Measurements from ENCODE around the gene CXCL17.
A peak's percentile ranks its signal among the peaks of the same experiment; 100 is the strongest.

Gene CXCL17

GRCh38 chr19:42435316-42435715, 7.4 kb downstream of the CXCL17 start:
- Histone ChIP-seq H3K27me3 (ENCODE audit: control insufficient read depth, low read length) (no peaks in the 10 kb centered on the region), H3K36me3 (ENCODE audit: control insufficient read depth, low read length) (no peaks in the 10 kb centered on the region), H3F3A (ENCODE audit: control insufficient read depth, insufficient read depth) (0 out of 2 replicates have a peak, but pooled peaks cover 6% of the 10 kb centered on the region), H3K9me2 (replicated peaks; ENCODE audit: control insufficient read depth, low read length) (no peaks in the 10 kb centered on the region), H3K4me3 (ENCODE audit: low read length) (no peak overlapping the region), H3K9me3 (ENCODE audit: control insufficient read depth, insufficient read depth, low read length) (no peaks in the 10 kb centered on the region), H3K4me2 (ENCODE audit: low read length) (no peak overlapping the region), H4K20me1 (ENCODE audit: control insufficient read depth, insufficient read depth, low read depth, low read length) (no peaks in the 10 kb centered on the region), H3K79me2 (ENCODE audit: control insufficient read depth, low read length) (no peaks in the 10 kb centered on the region), H3K27ac (ENCODE audit: low read depth, low read length) (no peak overlapping the region), H3K4me1 (ENCODE audit: control insufficient read depth, low read length) (peaks cover 10% of the 10 kb centered on the region)
- TF ChIP-seq EZH2phosphoT487 (IDR thresholded peaks at IDR 0.05; ENCODE audit: borderline replicate concordance, low read length) (no peak), CTCF (IDR thresholded peaks at IDR 0.05; ENCODE audit: low read depth, low read length, poor library complexity, severe bottlenecking) (no peak)

GRCh38 chr19:42433503-42434260, 9.1 kb downstream of the CXCL17 start:
- no peaks in the 10 kb centered on the region for H3K79me2 ChIP-seq (ENCODE audit: control insufficient read depth, low read length)
- no peak overlapping the region for H3K27ac ChIP-seq (ENCODE audit: low read depth, low read length)
- no peak overlapping the region for H3K4me3 ChIP-seq (ENCODE audit: low read length)
- H3F3A ChIP-seq (ENCODE audit: control insufficient read depth, insufficient read depth) = 0 out of 2 replicates have a peak, but pooled peaks cover 3% of the 10 kb centered on the region
- H3K9me3 ChIP-seq (ENCODE audit: control insufficient read depth, insufficient read depth, low read length) = no peaks in the 10 kb centered on the region
- peak overlapping the region; percentile 35 for H3K4me2 ChIP-seq (ENCODE audit: low read length)
- no peaks in the 10 kb centered on the region for H3K27me3 ChIP-seq (ENCODE audit: control insufficient read depth, low read length)
- no peaks in the 10 kb centered on the region for H3K9me2 ChIP-seq (replicated peaks; ENCODE audit: control insufficient read depth, low read length)
- H3K4me1 ChIP-seq (ENCODE audit: control insufficient read depth, low read length) = peaks cover 8% of the 10 kb centered on the region
- H4K20me1 ChIP-seq (ENCODE audit: control insufficient read depth, insufficient read depth, low read depth, low read length) = no peaks in the 10 kb centered on the region
- TF ChIP-seq EZH2phosphoT487 (IDR thresholded peaks at IDR 0.05; ENCODE audit: borderline replicate concordance, low read length) = no peak
- peak; percentile 87 for TF ChIP-seq CTCF (IDR thresholded peaks at IDR 0.05; ENCODE audit: low read depth, low read length, poor library complexity, severe bottlenecking)
- H3K36me3 ChIP-seq (ENCODE audit: control insufficient read depth, low read length) = no peaks in the 10 kb centered on the region

DNA sequence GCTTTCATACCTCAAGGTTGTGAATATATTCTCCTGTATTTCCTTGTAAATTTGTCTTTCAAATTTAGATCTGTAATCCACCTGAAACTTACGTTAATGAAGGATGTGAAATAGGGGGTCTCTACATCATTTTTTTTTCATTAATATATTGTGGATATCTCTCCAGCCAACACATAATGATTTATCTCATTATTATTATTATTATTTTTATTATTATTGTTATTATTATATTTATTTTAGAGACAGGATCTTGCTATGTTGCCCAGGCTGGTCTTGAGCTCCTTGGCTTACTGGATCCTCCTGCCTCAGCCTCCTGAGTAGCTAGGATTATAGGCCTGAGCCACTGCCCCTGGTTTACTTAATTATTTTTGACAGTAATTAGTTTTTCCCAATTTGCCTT, 11.3 kb downstream of the CXCL17 start:
- Histone ChIP-seq H3K4me3 (ENCODE audit: low read length) (no peak overlapping the region), H3K9me3 (ENCODE audit: control insufficient read depth, insufficient read depth, low read length) (no peaks in the 10 kb centered on the region), H3K36me3 (ENCODE audit: control insufficient read depth, low read length) (no peaks in the 10 kb centered on the region), H3K4me1 (ENCODE audit: control insufficient read depth, low read length) (peaks cover 8% of the 10 kb centered on the region), H3K27ac (ENCODE audit: low read depth, low read length) (no peak overlapping the region), H4K20me1 (ENCODE audit: control insufficient read depth, insufficient read depth, low read depth, low read length) (no peaks in the 10 kb centered on the region), H3K27me3 (ENCODE audit: control insufficient read depth, low read length) (no peaks in the 10 kb centered on the region), H3K4me2 (ENCODE audit: low read length) (no peak overlapping the region), H3K79me2 (ENCODE audit: control insufficient read depth, low read length) (no peaks in the 10 kb centered on the region), H3F3A (ENCODE audit: control insufficient read depth, insufficient read depth) (0 out of 2 replicates have a peak, but pooled peaks cover 3% of the 10 kb centered on the region), H3K9me2 (replicated peaks; ENCODE audit: control insufficient read depth, low read length) (no peaks in the 10 kb centered on the region)
- TF ChIP-seq EZH2phosphoT487 (IDR thresholded peaks at IDR 0.05; ENCODE audit: borderline replicate concordance, low read length) = no peak
- no peak for TF ChIP-seq CTCF (IDR thresholded peaks at IDR 0.05; ENCODE audit: low read depth, low read length, poor library complexity, severe bottlenecking)

Data from DOHH2 (cell line).